Activated B cell treated with CpG ODN at 0.5 μM for 24 hours (primary cell): ENCODE data around the gene GPR82. TPM values are rescaled to one million over a fixed set of nuclear protein-coding genes. Genes with fewer than 3 reads are reported as not detected.

Experiments used
- total RNA-seq: library from RNA; stranded (reverse); gene quantifications from 2 replicates; pipeline ENCODE4 v1.2.3, GENCODE V29; 2022

Gene GPR82
- total RNA-seq, 1 donor from 2014 or later, result 0.35 TPM

Other genes with a start within 250 kb of the GPR82 start
- 0.24 and 0.42 TPM in 2 replicates for gene GPR34, start 35.2 kb upstream of the GPR82 start, total RNA-seq
- gene CASK, start 199.4 kb downstream of the GPR82 start, total RNA-seq, result 21.5 and 23.0 TPM in 2 replicates